ENCODE results near the gene KLHL6.
A peak's percentile ranks its signal among the peaks of the same experiment; 100 is the strongest.

The KLHL6 gene

DNA sequence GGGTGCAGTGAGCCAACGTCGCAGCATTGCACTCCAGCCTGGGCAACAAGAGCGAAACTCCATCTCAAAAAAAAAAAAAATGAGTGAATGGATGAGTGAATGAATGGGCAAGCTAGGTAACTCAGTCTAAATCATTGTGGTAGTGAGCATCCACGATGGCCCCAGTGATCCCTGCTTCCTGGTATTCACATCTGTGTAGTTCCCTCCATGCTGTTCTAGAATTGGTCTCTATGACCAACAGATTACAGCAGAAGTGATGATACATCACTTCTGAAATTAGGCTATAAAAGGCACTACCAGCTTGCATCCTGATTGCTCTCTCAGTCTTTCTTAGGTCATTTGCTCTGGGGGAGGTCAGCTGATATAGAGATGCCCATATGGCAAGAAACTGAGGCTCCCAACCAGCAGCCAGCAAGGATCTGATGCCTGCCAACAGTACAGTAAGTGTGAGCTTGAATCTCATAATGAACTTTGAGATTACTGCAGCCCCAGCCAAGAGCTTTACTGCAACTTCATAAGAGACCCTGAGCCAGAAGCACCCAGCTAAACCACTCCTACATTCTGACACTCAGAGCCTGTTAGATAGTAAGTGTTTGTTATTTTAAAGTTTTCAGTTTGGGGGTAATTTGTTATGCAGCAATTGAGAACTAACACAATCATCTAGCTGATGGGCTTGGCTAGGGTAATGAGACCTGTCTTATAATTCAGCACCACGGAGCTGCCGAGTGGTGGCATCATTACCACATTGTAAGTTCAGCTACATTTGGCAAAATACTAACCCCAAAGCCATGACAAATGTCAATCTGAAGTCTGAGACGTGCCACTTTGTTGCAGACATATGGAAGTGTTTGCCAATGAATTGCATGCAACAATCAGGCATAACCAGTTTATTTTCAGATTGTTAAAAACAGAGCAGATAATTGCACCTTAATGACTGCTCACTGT, 53.0 kb downstream of the KLHL6 start:
- no peak for DNase-seq

DNA sequence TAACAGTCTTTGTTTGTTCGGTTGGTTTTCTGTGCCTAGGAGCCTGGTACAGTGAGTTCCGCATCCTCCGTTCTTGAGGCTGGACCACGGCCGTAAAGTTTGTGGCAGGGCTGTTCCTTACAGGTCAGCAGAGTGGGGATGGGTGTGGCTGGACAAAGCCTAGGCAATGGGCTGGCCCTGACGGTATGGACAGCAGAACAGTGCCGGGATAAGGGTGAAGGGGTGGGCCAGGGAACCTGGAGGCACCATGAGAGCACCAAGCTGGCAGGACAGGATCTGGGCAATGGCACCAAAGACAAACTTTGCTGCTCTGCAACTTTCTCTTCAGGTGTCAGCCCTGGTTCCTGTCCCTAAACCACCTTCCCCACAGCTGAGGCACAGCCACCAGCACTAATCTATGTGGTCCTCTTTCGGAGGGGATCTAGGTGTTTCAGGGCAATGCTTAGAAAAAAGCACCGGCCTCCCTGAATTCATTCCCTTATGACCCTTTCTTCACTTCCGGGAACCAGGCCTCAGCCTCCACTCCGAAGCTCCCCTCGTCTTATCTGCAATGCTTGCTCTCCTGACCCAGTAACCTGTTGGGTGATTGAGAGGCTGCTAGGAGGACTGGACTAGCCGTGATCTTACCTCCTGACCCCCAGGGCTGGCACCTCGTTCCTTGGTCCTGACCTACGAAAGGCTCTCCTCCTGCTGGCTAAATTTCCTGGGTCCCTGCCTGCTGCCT, 54.4 kb downstream of the KLHL6 start:
- no peak for DNase-seq

DNA sequence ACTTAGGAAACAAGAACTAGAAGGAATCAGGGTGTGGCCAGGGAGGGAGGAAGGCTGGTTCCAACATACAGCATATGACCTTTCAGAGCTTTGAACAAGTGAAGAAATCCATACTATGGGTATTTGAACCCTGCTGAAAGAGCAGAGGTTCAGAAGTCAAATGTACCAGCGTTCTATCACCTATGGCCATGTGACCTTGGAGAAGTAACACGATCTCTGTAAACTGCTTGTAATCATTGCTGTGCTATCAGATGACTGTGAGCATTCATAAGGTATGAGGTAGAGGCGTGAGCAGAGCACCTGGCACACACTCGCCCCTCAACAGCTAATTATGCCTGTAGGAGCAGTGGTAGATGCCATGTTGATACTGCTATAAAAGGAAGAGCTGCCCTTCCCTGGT, 55.2 kb downstream of the KLHL6 start:
- no peak for DNase-seq

DNA sequence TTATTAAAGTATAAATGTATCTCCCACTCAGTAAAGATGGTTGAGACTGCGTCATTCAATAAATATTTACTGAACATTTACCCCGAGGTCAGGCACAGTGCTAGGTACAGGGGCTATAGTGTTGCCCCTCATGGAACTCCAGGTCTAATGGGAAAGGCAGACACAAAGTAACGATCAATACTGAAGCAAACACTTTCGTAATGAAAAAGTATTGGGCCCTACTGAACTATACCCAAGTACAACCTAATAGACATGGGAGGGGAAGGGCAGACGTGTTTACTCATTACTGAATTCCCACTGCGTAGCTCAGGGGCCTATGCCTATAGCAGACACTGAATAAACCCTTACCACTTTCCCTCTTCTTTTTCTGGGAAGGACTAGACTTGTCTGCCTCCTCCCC, 56.9 kb downstream of the KLHL6 start:
- DNase-seq = no peak

DNA sequence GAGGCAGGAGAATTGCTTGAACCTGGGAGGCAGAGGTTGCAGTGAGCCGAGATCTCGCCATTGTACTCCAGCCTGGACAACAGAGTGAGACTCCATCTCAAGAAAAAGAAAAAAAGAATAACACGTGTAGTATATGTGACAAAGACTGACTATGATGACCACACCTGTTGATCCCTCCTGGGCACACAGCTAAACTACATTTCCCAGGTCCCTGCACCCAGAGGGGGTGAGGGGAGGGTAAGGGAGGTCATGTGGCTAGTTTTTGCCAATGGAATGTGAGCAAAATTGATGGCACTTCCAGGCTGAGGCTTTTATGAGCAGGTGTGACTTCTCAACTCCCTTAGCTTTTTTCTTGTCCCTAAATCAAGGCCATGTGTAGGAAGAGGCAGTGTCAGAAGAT, 58.2 kb downstream of the KLHL6 start:
- DNase-seq = no peak

DNA sequence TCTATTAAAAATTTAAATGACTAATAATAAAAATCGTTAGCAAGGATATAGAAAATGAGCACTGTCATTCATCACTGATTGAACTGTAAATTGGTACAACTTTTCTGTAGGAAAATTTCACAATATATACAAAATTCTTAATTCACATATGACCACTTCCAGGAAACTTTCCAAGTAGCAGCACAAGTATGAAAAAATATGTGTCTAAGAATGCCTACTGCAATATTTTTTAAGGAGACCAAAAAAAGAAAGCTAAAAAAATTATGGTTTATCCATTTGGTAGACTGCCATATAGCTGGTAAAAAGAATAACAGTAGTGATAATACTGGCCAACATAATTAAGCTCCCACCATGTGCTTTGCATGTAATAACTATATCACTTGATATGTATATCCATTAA, 59.2 kb downstream of the KLHL6 start:
- no peak for DNase-seq

DNA sequence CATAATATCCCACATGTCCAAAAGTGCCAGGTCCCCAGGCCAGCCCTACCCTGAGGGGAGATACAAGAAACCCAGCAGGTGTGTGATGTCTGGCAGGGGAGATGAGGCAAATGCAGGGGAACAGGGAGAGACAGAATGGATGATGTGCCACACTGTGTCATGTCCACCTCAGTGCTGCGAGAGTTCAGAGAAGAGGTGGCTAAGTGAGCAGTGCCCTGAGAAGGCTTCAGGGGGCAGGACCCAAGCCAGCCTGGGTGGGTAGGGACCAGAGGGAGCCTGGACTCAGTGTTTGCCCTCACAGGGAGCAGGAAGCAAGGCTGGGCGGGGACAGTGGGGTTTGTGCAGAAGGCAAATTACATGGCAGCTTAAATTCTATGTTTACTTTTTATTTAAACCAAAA, 61.2 kb downstream of the KLHL6 start:
- DNase-seq = no peak

DNA sequence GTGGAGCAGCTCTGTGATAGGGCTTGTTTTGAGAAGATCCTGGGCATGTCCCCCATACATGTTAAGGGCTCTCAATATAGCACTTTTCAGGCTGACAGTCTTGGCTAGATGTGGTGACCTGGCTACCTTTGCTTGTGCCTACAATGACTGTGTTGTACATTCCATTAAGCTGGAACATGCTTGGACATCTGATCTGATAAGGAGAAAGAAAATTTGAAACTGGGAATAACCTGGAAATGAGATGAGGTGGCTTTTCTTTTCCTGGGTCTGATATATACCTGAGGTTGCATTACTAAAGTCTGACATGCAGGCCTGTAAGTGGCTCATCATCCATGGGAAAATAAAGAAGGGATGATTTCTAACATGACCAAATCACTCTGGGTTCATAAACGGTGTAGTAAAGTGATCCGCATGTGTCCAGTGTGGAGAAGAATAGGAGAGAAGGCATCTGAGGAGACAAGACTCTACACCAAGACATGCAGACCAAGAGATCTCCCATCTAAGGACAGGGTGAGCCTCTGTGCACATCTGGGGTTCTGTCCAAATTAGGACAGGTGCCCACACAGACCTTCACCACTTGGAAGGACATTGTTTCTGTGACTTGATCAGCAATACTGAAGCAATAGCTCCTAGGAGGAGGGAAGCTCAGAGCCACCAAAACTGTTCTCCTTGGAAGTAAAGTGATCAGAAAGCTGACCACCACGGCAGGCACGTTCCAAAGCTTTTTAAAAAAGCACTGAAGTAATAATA, 62.0 kb downstream of the KLHL6 start:
- DNase-seq = no peak

DNA sequence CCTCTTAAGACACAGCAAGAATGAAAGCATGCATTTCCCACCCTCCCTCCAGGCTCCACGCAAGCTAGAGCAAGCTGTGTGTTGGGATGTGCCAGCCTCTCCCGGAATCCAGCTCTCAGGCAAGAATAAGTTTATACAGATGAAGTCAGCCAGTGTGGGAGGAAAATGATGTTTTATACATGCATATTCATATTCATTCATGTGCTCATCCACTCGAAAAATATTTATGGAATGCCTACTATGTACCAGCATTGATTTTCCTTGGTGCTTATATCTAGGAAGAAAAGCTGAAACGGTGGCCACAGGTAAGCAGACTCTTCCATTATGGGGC, 62.7 kb downstream of the KLHL6 start:
- no peak for DNase-seq

DNA sequence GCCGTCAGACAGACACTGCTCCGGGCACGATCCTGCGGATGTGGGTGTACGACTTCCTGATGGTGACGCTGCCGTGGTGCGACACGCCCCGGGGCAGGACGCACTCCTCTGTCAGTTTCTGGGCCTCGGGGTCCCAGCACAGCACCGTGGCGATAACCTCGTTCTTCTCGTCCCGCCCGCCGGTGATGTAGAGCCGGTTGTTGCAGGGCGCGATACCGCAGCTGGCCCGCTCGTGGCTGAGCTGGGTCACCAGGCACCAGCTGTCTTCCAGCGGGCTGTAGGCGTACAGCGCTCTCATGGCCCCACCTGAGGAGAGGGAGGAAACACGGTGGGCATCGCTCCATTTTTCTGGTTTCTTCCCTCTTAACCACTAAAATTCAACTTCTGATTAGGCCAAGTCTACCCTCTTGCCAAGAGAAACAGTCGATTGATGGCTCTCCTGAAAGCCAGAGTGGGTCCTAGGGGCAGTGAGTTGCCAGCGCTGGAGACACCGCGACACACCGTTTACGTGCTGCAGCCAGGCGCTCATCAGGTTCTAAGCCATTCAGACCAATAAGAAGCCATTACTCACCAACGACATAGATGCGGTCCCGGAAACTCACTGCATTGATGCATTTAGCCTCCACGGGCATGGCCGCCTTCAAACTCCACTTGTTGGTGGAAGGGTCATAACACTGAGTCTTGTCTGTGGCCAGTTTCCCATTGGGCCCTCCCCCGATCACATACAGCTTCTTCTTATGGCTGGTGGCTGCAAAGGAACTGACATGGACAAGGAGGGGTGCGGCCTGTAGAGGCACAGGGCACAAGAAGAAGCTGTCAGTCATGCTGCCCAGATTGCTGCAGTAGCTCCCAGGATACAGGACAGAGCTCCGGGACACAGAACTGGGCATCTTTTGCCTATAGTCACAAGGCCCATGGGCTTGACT, 63.3 kb downstream of the KLHL6 start:
- DNase-seq = no peak

DNA sequence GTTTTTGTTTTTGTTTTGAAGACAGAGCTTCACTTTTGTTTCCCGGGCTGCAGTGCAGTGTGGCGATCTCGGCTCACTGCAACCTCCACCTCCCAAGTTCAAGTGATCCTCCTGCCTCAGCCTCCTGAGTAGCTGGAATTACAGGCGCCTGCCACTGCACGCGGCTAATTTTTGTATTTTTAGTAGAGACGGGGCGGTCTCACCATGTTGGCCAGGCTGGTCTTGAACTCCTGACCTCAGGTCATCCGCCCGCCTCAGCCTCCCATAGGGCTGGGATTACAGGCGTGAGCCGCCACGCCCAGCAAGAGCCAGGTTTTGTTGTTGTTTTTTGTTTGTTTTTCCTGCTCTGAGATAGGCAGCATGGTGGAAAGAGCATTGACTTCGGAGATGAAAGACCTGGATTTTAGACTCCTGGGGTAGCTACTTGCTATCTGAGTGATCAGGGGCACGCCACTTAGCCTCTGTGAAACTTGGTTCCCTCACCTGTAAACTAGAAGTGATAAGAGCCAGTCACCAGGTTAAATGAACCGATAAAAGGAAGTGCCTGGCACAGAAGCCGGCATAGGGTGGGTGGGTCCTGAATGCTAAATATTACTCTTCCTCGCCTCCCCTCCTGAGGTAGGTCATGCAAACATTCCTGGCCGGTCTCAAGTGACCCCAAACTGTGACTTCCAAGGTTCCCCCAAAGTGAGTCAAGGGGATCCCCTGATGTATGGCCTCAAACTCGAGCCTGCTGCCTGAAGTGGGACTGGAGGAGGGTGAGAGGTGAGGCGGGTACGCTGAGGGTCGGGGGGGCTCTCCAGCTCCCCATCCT, 64.2 kb downstream of the KLHL6 start:
- DNase-seq = no peak

DNA sequence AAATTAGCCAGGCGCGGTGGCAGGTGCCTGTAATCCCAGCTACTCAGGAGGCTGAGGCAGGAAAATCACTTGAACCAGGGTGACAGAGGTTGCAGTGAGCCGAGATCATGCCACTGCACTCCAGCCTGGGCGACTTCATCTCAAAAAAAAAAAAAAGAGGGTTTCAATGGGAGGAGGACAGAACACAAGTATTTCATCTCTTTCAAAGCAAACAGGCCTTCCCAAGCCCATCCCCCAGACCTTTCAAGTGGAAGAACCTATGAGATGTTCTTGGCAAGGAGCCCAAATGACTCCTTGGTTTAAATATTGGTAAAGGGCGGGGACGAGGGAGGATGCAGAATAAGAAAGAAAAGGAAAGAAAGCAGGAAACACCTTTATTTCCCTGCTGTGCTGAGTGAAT, 64.9 kb downstream of the KLHL6 start:
- DNase-seq = peak in 4 of 6 experiments; percentile 5 to 56 (median 30)

DNA sequence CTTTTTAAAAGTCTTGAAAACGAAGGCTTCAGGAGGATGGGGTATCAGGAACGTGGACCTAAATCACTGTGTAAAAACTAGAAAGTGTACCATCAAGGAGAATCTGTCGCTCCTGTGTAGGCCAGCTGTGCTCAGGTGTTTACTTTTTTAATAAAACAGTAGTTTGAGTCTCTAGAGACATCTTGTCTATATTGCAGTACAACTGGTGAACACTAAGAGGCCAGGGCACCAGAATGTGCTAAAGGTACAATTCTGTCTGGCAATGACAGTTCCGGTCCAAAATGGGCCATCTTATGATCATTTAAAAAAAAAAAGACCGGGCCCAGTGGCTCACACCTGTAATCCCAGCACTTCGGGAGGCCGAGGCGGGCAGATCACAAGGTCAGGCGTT, 65.3 kb downstream of the KLHL6 start:
- no peak for DNase-seq

DNA sequence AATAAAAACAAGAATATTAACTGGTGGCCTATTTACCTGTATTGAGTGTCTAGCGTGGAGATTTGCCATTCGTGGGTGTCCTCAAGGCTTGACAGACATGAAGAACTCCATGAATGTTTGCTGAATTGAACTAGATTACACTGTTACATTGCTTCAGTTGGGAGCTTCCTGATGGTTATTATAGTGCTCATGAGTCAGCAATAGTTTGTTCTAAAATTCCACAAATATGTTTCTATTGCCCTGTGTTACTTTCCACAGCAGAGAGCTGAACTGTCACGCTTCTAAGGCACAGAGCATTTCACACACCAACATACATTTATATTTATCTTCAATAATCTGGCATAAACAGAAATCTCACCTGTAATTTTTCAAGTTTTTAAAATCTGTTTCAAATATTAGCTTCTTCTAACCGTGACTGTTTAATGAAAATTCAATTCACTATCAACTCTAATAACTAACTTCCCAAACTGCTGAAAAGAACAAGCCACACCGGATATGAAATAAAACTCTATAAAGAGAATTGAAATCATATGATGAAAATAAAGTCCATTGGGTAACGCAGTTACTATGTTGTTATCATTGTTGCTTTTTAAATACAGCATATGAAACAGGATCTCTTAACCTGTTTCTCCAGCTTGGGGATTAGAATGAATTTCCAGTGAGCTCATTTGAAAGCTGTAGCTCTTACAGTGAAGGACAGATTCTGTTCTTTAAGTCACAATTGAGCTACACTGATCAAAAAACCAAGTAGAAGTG, 65.9 kb downstream of the KLHL6 start:
- DNase-seq = no peak

DNA sequence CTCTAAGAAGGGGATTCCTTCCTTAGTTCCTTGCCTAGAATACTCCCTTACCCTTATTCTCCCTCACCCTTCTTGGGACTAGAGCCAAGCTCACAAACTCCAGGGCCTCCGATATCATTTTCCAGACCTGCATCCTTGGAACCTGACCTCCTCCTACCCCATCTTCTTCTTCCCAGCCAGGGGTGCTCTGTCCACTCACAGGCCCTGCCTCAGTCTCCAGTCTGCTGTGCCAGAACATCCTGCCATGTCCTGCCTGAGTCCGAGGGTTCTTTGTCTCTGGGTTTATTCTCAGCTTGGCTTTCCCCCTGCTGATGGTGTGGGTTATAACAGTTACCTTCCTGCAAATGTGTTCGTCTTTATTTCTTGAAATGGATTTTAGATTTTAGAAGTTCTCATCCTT, 67.2 kb downstream of the KLHL6 start:
- DNase-seq = no peak

DNA sequence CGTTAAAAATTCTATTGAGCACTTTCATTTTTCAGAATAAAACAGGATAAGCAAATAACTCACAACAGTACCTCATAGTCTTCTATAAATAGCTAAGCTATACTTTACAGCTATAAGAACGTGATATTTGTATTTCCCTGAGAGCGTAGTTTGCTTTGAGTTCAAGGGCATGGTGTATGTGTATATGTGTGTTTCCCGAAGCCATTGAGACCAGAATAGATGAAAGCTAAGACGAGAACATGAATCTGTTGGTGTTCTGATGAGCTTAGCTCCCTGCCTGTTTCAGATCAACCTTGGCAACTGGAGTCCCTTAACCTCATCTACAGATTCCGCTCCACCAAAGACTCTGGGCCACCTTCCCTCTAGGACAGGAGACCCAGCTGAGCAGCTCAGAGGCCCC, 67.6 kb downstream of the KLHL6 start:
- DNase-seq = no peak

DNA sequence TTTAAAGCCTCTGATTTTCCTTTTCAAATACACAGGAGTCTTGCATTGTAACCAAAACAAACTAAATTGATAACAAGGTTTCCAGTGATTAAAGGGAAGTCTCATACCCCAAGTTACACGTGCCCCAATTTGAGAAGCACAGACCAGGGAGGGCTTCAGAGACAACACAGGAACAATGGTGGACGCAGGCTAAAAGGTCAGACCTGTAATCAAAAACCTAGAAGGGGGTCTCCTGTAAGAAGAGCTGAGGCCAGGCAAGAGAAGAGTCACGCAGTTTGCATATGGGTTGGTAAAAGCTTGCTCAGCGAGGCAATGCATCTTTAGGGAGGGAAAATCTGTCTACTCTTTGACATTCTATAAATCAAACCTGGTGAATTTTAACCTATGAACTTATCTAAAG, 68.5 kb downstream of the KLHL6 start:
- DNase-seq = no peak

DNA sequence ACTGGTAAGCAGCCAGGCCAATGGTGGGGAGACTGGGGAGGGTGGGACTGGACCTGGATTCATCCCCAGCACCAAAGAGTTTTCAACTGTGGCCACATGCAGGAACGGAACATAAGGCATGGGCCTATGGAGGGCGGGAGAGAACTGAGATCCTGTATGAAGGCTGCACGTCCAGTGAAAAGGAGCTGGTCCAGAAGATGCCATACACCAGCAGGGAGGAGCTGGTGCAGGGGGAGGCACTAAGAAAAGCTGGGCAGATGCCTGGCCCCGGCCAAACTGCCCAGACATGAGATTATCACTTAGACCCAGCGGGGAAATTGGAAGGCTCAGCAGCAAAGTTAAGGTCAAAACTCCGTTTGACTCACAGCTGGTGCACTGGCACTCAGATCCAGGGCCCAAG, 69.0 kb downstream of the KLHL6 start:
- no peak for DNase-seq

DNA sequence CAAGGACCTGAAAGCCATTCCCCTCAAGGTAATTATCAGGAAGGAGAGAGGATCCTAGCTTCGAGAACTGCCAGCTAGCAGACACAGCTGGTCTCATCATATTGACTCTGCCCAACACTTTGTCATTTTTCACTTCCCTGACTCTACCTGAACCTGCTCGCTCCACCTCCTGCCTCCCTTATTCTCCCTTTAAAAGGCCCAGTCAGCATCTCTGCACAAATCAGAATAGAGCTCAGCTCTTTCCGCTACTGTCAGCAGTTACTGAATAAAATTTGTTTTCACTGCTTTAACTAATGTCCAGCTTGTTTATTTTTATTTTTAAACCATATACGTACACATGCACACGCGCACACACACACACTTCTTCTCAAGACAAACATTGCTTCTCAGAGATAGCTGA, 69.9 kb downstream of the KLHL6 start:
- DNase-seq = no peak

DNA sequence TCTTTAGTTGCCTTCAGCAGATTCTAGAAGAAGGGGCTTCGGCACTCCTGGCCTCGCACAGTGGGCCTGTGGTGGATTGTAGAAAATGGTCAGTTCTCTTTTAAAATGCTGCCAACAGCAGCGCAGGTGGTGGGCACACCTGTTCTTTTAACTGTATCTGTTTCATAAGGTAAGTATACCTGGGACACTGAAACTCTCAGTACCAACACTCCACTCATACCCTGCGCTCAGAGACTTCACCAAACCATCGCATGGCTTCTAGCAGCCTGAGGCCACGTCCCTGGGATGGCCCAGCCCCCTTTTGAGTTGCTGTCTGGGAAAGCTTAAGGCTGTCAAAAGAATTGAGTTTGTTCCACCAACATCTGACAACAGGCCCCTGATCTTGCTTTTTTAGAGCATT, 70.4 kb downstream of the KLHL6 start:
- DNase-seq = no peak

Measured in stimulated activated naive CD4-positive, alpha-beta T cell (primary cell).